Activated CD8-positive, alpha-beta memory T cell treated with anti-CD3 and anti-CD28 coated beads, Interleukin-2, amount 50 U/mL, for 24 hours (primary cell): ENCODE measurements around the gene SPATA24.
"Not testable (repeated sequence)": the region's sequence is repeated elsewhere in the genome, so short reads cannot be mapped to it uniquely, and the experiment has no call there.

ENCODE experiments used
- DNase-seq: peaks from one replicate; pipeline ENCODE4 v3.0.0-alpha.2; 2020; ENCODE audit errors: extremely low read depth

SPATA24 gene

GRCh38 chr5:139395844-139396640 is 7.8 kb downstream of the SPATA24 start:
- DNase-seq, result no peak

- no peak for DNase-seq
Observed at GRCh38 chr5:139394654-139395566, 9.0 kb downstream of the SPATA24 start, which contains the start of gene PROB1. Gene PROB1, minus strand, starts transcription at chr5:139395104. Its CDS starts 23 bp downstream, at chr5:139395081.

GRCh38 chr5:139394123-139394653 is 9.7 kb downstream of the SPATA24 start:
- DNase-seq, result no peak

GRCh38 chr5:139393497-139394122 is 10.3 kb downstream of the SPATA24 start:
- no peak for DNase-seq

GRCh38 chr5:139392678-139393496 is 11.0 kb downstream of the SPATA24 start:
- peak; percentile 56 for DNase-seq

- no peak for DNase-seq
Observed at GRCh38 chr5:139392324-139392677, 11.6 kb downstream of the SPATA24 start.

GRCh38 chr5:139391570-139392323 is 12.1 kb downstream of the SPATA24 start:
- no peak for DNase-seq

GRCh38 chr5:139390639-139391569 is 13.0 kb downstream of the SPATA24 start:
- DNase-seq, result no peak

- no peak for DNase-seq
Observed at GRCh38 chr5:139389701-139390638, 13.9 kb downstream of the SPATA24 start, which contains the start of gene MZB1. Gene MZB1, minus strand, starts transcription at chr5:139389913. Its CDS starts 57 bp downstream, at chr5:139389856.

GRCh38 chr5:139388198-139388821 is 15.6 kb downstream of the SPATA24 start:
- no peak for DNase-seq

- no peak for DNase-seq
Observed at GRCh38 chr5:139387611-139388197, 16.2 kb downstream of the SPATA24 start.

GRCh38 chr5:139386956-139387355 is 16.9 kb downstream of the SPATA24 start:
- DNase-seq, result not testable (repeated sequence)

GRCh38 chr5:139386050-139386438 is 17.8 kb downstream of the SPATA24 start:
- no peak for DNase-seq

GRCh38 chr5:139385061-139386049 is 18.5 kb downstream of the SPATA24 start:
- DNase-seq, result no peak

GRCh38 chr5:139384591-139385051 is 19.3 kb downstream of the SPATA24 start:
- no peak for DNase-seq
